ENCODE results near the gene NUDT19. TPM values are rescaled to one million over a fixed set of nuclear protein-coding genes. Genes with fewer than 3 reads are reported as not detected.
"Not testable (repeated sequence)": the region's sequence is repeated elsewhere in the genome, so short reads cannot be mapped to it uniquely, and the experiment has no call there.

NUDT19 gene
- total RNA-seq, 1 donor from 2014 or later, result 6.3 TPM

- no peak overlapping the region for H3K9ac ChIP-seq (ENCODE audit: low read depth in 1 of 3, low read length in 3 of 3)
- H3K27ac ChIP-seq (ENCODE audit: low read depth, low read length), result no peak overlapping the region
- H3K9me3 ChIP-seq (ENCODE audit: control insufficient read depth in 3 of 3, low read length in 3 of 3), result no peaks in the 10 kb centered on the region
- no peaks in the 10 kb centered on the region for H3K27me3 ChIP-seq (ENCODE audit: control insufficient read depth in 3 of 3, insufficient read depth in 3 of 3, low read length in 3 of 3)
- no peaks in the 10 kb centered on the region for H3K36me3 ChIP-seq (ENCODE audit: control insufficient read depth in 3 of 3, insufficient read depth in 3 of 3, low read length in 3 of 3)
- H3K4me1 ChIP-seq (ENCODE audit: control insufficient read depth in 3 of 3, insufficient read depth in 3 of 3, low read length in 3 of 3), result peaks cover 8 to 12% (median 9%) of the 10 kb centered on the region in 3 donors
- no peak overlapping the region for H3K4me3 ChIP-seq (ENCODE audit: low read length in 3 of 3)
Measured at GRCh38 chr19:32686847-32687475, 4.7 kb upstream of the NUDT19 start.

DNA sequence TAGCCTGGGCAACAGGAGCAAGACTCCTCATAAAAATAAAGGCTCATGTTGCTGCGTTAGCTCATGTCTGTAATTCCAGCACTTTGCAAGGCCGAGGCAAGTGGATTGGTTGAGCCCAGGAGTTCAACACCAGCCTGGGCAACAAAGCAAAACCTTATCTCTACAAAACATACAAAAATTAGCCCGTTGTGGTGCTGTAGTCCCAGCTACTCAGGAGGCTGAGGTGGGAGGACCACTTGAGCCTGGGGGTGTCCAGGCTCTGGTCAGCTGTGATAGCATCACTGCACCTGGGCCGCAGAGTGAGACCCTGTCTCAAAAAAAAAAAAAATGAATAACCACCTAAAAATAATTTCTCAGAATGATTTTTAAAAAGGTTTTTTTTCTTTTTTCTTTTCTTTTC, 3.9 kb upstream of the NUDT19 start:
- Histone ChIP-seq H3K9ac (ENCODE audit: low read depth in 1 of 3, low read length in 3 of 3) (no peak overlapping the region), H3K9me3 (ENCODE audit: control insufficient read depth in 3 of 3, low read length in 3 of 3) (no peaks in the 10 kb centered on the region), H3K4me1 (ENCODE audit: control insufficient read depth in 3 of 3, insufficient read depth in 3 of 3, low read length in 3 of 3) (peaks cover 9 to 14% (median 12%) of the 10 kb centered on the region in 3 donors), H3K27ac (ENCODE audit: low read depth, low read length) (no peak overlapping the region), H3K27me3 (ENCODE audit: control insufficient read depth in 3 of 3, insufficient read depth in 3 of 3, low read length in 3 of 3) (no peaks in the 10 kb centered on the region), H3K4me3 (ENCODE audit: low read length in 3 of 3) (no peak overlapping the region), H3K36me3 (ENCODE audit: control insufficient read depth in 3 of 3, insufficient read depth in 3 of 3, low read length in 3 of 3) (no peaks in the 10 kb centered on the region)

GRCh38 chr19:32688311-32688710, 3.3 kb upstream of the NUDT19 start:
- no peaks in the 10 kb centered on the region for H3K36me3 ChIP-seq (ENCODE audit: control insufficient read depth in 3 of 3, insufficient read depth in 3 of 3, low read length in 3 of 3)
- H3K4me3 ChIP-seq (ENCODE audit: low read length in 3 of 3), result no peak overlapping the region
- no peaks in the 10 kb centered on the region for H3K27me3 ChIP-seq (ENCODE audit: control insufficient read depth in 3 of 3, insufficient read depth in 3 of 3, low read length in 3 of 3)
- no peaks in the 10 kb centered on the region for H3K9me3 ChIP-seq (ENCODE audit: control insufficient read depth in 3 of 3, low read length in 3 of 3)
- H3K27ac ChIP-seq (ENCODE audit: low read depth, low read length), result no peak overlapping the region
- peaks cover 16 to 21% (median 18%) of the 10 kb centered on the region in 3 donors for H3K4me1 ChIP-seq (ENCODE audit: control insufficient read depth in 3 of 3, insufficient read depth in 3 of 3, low read length in 3 of 3)
- H3K9ac ChIP-seq (ENCODE audit: low read depth in 1 of 3, low read length in 3 of 3), result no peak overlapping the region

DNA sequence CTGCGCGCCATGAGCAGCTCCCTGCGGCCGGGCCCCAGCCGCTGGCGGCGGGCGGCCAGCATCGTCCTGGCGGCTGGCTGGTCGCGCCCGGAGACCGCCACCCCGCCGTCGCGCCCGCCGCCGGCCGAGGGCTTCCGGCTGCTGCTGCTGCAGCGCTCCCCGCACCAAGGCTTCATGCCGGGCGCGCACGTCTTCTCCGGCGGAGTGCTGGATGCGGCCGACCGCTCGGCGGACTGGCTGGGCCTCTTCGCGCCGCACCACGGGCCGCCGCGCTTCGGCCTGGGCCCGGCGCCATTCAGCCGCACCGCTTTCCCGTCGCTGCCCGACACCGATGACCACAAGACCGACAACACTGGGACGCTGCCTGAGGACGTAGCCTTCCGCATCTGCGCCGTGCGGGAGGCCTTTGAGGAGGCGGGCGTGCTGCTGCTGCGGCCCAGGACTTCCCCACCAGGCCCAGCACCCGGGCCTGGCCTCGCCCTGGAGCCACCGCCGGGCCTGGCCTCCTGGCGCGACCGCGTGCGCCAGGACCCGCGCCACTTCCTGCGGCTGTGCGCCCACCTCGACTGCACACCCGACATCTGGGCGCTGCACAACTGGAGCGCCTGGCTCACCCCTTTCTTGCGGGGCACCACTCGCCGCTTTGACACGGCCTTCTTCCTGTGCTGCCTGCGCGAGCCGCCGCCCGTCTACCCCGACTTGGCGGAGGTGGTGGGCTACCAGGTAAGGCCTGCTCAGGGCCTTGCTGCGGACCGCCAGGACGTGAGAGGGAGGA, 518 bp downstream of the NUDT19 start:
- H3K36me3 ChIP-seq (ENCODE audit: control insufficient read depth in 3 of 3, insufficient read depth in 3 of 3, low read length in 3 of 3), result no peaks in the 10 kb centered on the region
- H3K9ac ChIP-seq (ENCODE audit: low read depth in 1 of 3, low read length in 3 of 3), result peak overlapping the region; percentile 86 to 91 (median 90)
- no peaks in the 10 kb centered on the region for H3K27me3 ChIP-seq (ENCODE audit: control insufficient read depth in 3 of 3, insufficient read depth in 3 of 3, low read length in 3 of 3)
- H3K4me1 ChIP-seq (ENCODE audit: control insufficient read depth in 3 of 3, insufficient read depth in 3 of 3, low read length in 3 of 3), result peaks cover 28 to 45% (median 40%) of the 10 kb centered on the region in 3 donors
- peak overlapping the region; percentile 66 for H3K27ac ChIP-seq (ENCODE audit: low read depth, low read length)
- peak overlapping the region; percentile 86 to 91 (median 89) for H3K4me3 ChIP-seq (ENCODE audit: low read length in 3 of 3)
- H3K9me3 ChIP-seq (ENCODE audit: control insufficient read depth in 3 of 3, low read length in 3 of 3), result no peaks in the 10 kb centered on the region

DNA sequence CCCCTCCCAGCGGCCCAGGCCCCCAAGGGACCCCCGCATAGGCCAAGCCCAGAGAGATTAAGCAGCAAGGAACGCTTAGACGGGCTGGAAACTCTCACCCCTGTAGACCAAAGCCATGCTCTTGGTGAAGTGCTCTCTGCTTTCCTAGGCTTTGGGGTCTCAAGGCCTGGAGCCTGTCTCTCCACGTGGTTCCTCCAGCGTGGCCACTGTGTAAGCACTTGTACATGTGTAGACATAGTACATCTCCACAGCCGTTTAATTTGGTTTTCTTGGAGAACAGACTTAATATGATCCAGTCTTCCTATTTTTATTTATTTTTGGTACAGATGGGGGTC, 1.1 kb downstream of the NUDT19 start:
- H3K27ac ChIP-seq (ENCODE audit: low read depth, low read length), result peak overlapping the region; percentile 66
- H3K36me3 ChIP-seq (ENCODE audit: control insufficient read depth in 3 of 3, insufficient read depth in 3 of 3, low read length in 3 of 3), result no peaks in the 10 kb centered on the region
- H3K27me3 ChIP-seq (ENCODE audit: control insufficient read depth in 3 of 3, insufficient read depth in 3 of 3, low read length in 3 of 3), result no peaks in the 10 kb centered on the region
- H3K9ac ChIP-seq (ENCODE audit: low read depth in 1 of 3, low read length in 3 of 3), result peak overlapping the region; percentile 86 to 91 (median 90)
- no peaks in the 10 kb centered on the region for H3K9me3 ChIP-seq (ENCODE audit: control insufficient read depth in 3 of 3, low read length in 3 of 3)
- peaks cover 28 to 45% (median 40%) of the 10 kb centered on the region in 3 donors for H3K4me1 ChIP-seq (ENCODE audit: control insufficient read depth in 3 of 3, insufficient read depth in 3 of 3, low read length in 3 of 3)
- H3K4me3 ChIP-seq (ENCODE audit: low read length in 3 of 3), result peak overlapping the region; percentile 86 to 91 (median 89)

- Histone ChIP-seq H3K9ac (ENCODE audit: low read depth in 1 of 3, low read length in 3 of 3) (peak overlapping the region in 2 of 3 donors; percentile 20 to 91), H3K4me1 (ENCODE audit: control insufficient read depth in 3 of 3, insufficient read depth in 3 of 3, low read length in 3 of 3) (peaks cover 28 to 45% (median 37%) of the 10 kb centered on the region in 3 donors), H3K4me3 (ENCODE audit: low read length in 3 of 3) (peak overlapping the region; percentile 86 to 91 (median 89))
- not testable (repeated sequence) for H3K9me3 ChIP-seq (ENCODE audit: control insufficient read depth in 3 of 3, low read length in 3 of 3); H3K36me3 ChIP-seq (ENCODE audit: control insufficient read depth in 3 of 3, insufficient read depth in 3 of 3, low read length in 3 of 3); H3K27me3 ChIP-seq (ENCODE audit: control insufficient read depth in 3 of 3, insufficient read depth in 3 of 3, low read length in 3 of 3); H3K27ac ChIP-seq (ENCODE audit: low read depth, low read length)
Measured at GRCh38 chr19:32693151-32694108, 1.8 kb downstream of the NUDT19 start.

DNA sequence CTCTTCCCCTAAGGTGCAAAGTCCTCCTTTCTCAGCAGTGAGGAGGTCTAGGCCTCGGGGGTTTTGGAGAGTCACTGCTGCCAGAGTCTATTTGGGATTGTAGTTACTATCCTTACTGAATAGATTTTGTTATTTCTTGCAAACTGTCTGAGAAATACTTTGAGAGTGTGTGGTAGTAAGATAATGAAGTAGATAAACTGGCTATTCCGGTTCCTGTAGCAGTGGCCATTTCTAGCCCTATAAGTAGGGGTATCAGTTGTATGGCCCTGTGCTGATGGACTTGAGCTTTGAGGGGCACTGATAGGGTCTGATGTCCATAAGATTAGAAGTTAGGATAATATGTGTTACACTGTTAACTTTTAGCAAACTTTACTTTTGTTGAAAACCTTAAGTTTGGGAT, 2.7 kb downstream of the NUDT19 start:
- H3K4me3 ChIP-seq (ENCODE audit: low read length in 3 of 3), result not testable (repeated sequence)

GRCh38 chr19:32694851-32695250, 3.2 kb downstream of the NUDT19 start:
- H3K27ac ChIP-seq (ENCODE audit: low read depth, low read length); H3K36me3 ChIP-seq (ENCODE audit: control insufficient read depth in 3 of 3, insufficient read depth in 3 of 3, low read length in 3 of 3); H3K4me3 ChIP-seq (ENCODE audit: low read length in 3 of 3); H3K9me3 ChIP-seq (ENCODE audit: control insufficient read depth in 3 of 3, low read length in 3 of 3); H3K9ac ChIP-seq (ENCODE audit: low read depth in 1 of 3, low read length in 3 of 3); H3K27me3 ChIP-seq (ENCODE audit: control insufficient read depth in 3 of 3, insufficient read depth in 3 of 3, low read length in 3 of 3): not testable (repeated sequence)
- H3K4me1 ChIP-seq (ENCODE audit: control insufficient read depth in 3 of 3, insufficient read depth in 3 of 3, low read length in 3 of 3), result peaks cover 28 to 44% (median 37%) of the 10 kb centered on the region in 3 donors

More for the DNA sequence above, 2.7 kb downstream of the NUDT19 start:
- H3K9ac ChIP-seq (ENCODE audit: low read depth in 1 of 3, low read length in 3 of 3); H3K9me3 ChIP-seq (ENCODE audit: control insufficient read depth in 3 of 3, low read length in 3 of 3); H3K36me3 ChIP-seq (ENCODE audit: control insufficient read depth in 3 of 3, insufficient read depth in 3 of 3, low read length in 3 of 3); H3K27me3 ChIP-seq (ENCODE audit: control insufficient read depth in 3 of 3, insufficient read depth in 3 of 3, low read length in 3 of 3); H3K27ac ChIP-seq (ENCODE audit: low read depth, low read length): not testable (repeated sequence)
- H3K4me1 ChIP-seq (ENCODE audit: control insufficient read depth in 3 of 3, insufficient read depth in 3 of 3, low read length in 3 of 3), result peaks cover 28 to 45% (median 37%) of the 10 kb centered on the region in 3 donors

DNA sequence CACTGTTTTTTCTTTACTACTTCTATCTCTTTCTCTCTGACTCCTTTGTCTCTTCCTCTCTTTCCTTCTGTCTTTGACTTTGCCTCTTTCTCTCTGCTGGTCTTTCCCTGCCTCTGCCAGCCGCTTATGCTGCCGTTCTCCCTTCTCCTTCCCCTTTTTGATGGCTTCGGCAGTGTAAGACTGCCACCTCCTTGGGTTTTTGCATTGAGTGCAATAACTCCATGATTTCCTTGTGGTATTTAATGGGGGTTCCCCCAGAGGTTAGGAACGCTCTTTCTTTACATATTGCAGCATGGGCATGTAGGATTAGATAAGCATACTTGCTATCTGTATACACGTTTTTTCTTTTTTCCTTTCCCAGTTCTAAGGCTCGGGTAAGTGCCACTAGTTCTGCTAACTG, 3.9 kb downstream of the NUDT19 start:
- H3K27ac ChIP-seq (ENCODE audit: low read depth, low read length); H3K9ac ChIP-seq (ENCODE audit: low read depth in 1 of 3, low read length in 3 of 3); H3K27me3 ChIP-seq (ENCODE audit: control insufficient read depth in 3 of 3, insufficient read depth in 3 of 3, low read length in 3 of 3); H3K4me3 ChIP-seq (ENCODE audit: low read length in 3 of 3); H3K9me3 ChIP-seq (ENCODE audit: control insufficient read depth in 3 of 3, low read length in 3 of 3): not testable (repeated sequence)
- peaks cover 28 to 42% (median 37%) of the 10 kb centered on the region in 3 donors for H3K4me1 ChIP-seq (ENCODE audit: control insufficient read depth in 3 of 3, insufficient read depth in 3 of 3, low read length in 3 of 3)
- peaks cover 5 to 10% (median 5%) of the 10 kb centered on the region in 3 donors for H3K36me3 ChIP-seq (ENCODE audit: control insufficient read depth in 3 of 3, insufficient read depth in 3 of 3, low read length in 3 of 3)

Measured in skeletal muscle tissue (tissue), 4 donors.